Hippocampal formation (tissue), 2 donors: Measurements from ENCODE around the gene COL5A3.
"Not testable (repeated sequence)": the region's sequence is repeated elsewhere in the genome, so short reads cannot be mapped to it uniquely, and the experiment has no call there.

Experiments
- DNase-seq, 2 donors: peaks; one replicate each; lab custom pipeline; 2025; lab: John Stamatoyannopoulos, UW

The COL5A3 gene

GRCh38 chr19:9937001-9937411, 73.3 kb downstream of the COL5A3 start:
- no peak for DNase-seq

GRCh38 chr19:9936326-9937000, 73.8 kb downstream of the COL5A3 start, which contains the start of gene OLFM2:
Gene OLFM2, minus strand, starts transcription at chr19:9936515. Its CDS starts 149 bp downstream, at chr19:9936366.
- DNase-seq, result peak in 1 of 2 donors; percentile 11

- DNase-seq, result no peak
Measured at GRCh38 chr19:9935506-9936325, 74.6 kb downstream of the COL5A3 start.

- DNase-seq, result peak; percentile 4 to 30
Measured at GRCh38 chr19:9934132-9934950, 76.0 kb downstream of the COL5A3 start.

- no peak for DNase-seq
Measured at GRCh38 chr19:9932835-9933234, 77.5 kb downstream of the COL5A3 start.

GRCh38 chr19:9931629-9932028, 78.7 kb downstream of the COL5A3 start:
- DNase-seq, result no peak

GRCh38 chr19:9923440-9923839, 86.9 kb downstream of the COL5A3 start:
- no peak for DNase-seq

- not testable (repeated sequence) for DNase-seq
Measured at GRCh38 chr19:9922782-9923379, 87.4 kb downstream of the COL5A3 start.

GRCh38 chr19:9917321-9917720, 93.0 kb downstream of the COL5A3 start:
- DNase-seq, result peak in 1 of 2 donors; percentile 12

GRCh38 chr19:9916719-9917118, 93.6 kb downstream of the COL5A3 start:
- no peak for DNase-seq

- DNase-seq, result peak in 1 of 2 donors; percentile 16
Measured at GRCh38 chr19:9914315-9915207, 95.7 kb downstream of the COL5A3 start.

- DNase-seq, result no peak
Measured at GRCh38 chr19:9914001-9914314, 96.3 kb downstream of the COL5A3 start.

- no peak for DNase-seq
Measured at GRCh38 chr19:9913237-9914000, 96.9 kb downstream of the COL5A3 start.

GRCh38 chr19:9912551-9913236, 97.6 kb downstream of the COL5A3 start:
- no peak for DNase-seq

- DNase-seq, result no peak
Measured at GRCh38 chr19:9911524-9912185, 98.6 kb downstream of the COL5A3 start.

- no peak for DNase-seq
Measured at GRCh38 chr19:9910625-9911024, 99.7 kb downstream of the COL5A3 start.
